OCI-LY1 (cell line): ENCODE measurements around the gene CHST13.

Source experiments
- EZH2 ChIP-seq: fragments of 200-600 bp; sonication (generic), shearing (Covaris generic); IDR thresholded peaks from 2 replicates; pipeline ENCODE4 v1.8.0; 2017; ENCODE audit warnings: borderline replicate concordance, mixed run types, mild to moderate bottlenecking, antibody characterized with exemption, low read length, moderate library complexity, mixed read lengths
- TF ChIP-seq, protein P1 (sequence below): fragments of 200-600 bp; sonication (generic), shearing (Covaris generic); IDR thresholded peaks from 2 replicates; pipeline ENCODE4 v1.5.1; 2017; ENCODE audit warnings: mild to moderate bottlenecking, antibody characterized with exemption, low read length, moderate library complexity, mixed read lengths

DNA sequence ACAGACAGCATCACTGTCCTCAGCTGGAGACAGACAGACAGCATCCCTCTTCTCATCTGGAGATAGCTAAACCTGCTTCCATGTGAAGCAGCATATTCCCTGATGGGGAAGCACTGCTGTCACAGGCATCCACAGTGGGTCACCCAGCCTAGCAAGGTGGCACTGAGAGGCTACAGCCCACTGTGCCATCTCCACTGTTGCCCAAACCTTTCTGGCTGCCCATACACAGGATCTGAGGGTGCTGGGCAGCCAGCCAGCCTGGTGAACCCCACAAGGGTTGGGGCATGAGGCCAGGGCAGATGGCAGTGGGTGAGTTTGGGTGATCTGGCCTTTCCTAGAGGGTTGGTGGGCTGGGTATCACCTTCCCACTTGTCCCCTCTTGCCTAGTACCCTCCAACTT, 11.7 kb downstream of the CHST13 start:
- TF ChIP-seq, protein P1, sequence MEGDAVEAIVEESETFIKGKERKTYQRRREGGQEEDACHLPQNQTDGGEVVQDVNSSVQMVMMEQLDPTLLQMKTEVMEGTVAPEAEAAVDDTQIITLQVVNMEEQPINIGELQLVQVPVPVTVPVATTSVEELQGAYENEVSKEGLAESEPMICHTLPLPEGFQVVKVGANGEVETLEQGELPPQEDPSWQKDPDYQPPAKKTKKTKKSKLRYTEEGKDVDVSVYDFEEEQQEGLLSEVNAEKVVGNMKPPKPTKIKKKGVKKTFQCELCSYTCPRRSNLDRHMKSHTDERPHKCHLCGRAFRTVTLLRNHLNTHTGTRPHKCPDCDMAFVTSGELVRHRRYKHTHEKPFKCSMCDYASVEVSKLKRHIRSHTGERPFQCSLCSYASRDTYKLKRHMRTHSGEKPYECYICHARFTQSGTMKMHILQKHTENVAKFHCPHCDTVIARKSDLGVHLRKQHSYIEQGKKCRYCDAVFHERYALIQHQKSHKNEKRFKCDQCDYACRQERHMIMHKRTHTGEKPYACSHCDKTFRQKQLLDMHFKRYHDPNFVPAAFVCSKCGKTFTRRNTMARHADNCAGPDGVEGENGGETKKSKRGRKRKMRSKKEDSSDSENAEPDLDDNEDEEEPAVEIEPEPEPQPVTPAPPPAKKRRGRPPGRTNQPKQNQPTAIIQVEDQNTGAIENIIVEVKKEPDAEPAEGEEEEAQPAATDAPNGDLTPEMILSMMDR, result no peak
- TF ChIP-seq EZH2, result no peak
